ENCODE results near the gene HJURP. TPM values are rescaled to one million over a fixed set of nuclear protein-coding genes. Genes with fewer than 3 reads are reported as not detected.

The HJURP gene
- polyA plus RNA-seq, 1 of the 3 experiments (the other 2 are of a cell fraction): 13.2 TPM

DNA sequence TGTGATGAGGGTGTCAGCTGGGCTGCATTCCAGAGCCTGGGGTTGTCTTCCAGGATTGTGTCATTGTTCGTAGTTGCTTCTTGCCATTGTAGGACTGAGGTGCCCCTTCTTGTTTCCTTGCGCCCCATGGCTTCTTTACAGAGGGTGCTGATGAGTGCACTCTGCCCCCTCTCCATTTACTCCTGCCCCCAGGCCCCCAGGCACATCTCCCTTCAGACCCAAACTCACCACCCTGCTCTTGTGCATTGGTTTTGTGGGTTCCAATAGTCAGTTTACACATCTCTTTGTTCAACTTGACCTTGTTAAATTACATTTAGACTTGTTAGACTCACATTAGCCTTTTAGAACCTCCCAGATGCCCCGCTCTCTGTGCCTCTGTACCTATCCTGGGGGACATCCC, 33.1 kb downstream of the HJURP start:
- 64% methylated on average over 3 of the region's 3 CpGs for WGBS (ENCODE audit: low lambda C conversion rate)
- Histone ChIP-seq H3K36me3 (replicated peaks in 1 of 2; ENCODE audit: control insufficient read depth in 1 of 2, insufficient read depth in 2 of 2, low read length in 1 of 2) (no peaks in the 10 kb centered on the region), H4K20me1 (ENCODE audit: insufficient read depth) (no peaks in the 10 kb centered on the region), H3K4me1 (ENCODE audit: control insufficient read depth in 1 of 2, insufficient read depth in 2 of 2, low read depth in 1 of 2, low read length in 1 of 2) (peaks cover 0 to 3% of the 10 kb centered on the region in 2 experiments; a peak in 1 of 4 replicates), H3K9ac (no peak overlapping the region), H2AFZ (ENCODE audit: low read depth) (no peak overlapping the region), H3K27ac (ENCODE audit: low read depth in 2 of 2, low read length in 1 of 2) (no peak overlapping the region), H3K9me3 (no peaks in the 10 kb centered on the region), H3K27me3 (ENCODE audit: insufficient read depth) (no peaks in the 10 kb centered on the region), H3K4me2 (no peak overlapping the region), H3F3A (replicated peaks; ENCODE audit: insufficient read depth) (no peaks in the 10 kb centered on the region), H3K9me2 (no peaks in the 10 kb centered on the region), H3K79me2 (ENCODE audit: insufficient read depth) (no peaks in the 10 kb centered on the region), H3K4me3 (ENCODE audit: low read depth in 2 of 2, low read length in 1 of 2) (no peak overlapping the region)
- ChIA-PET POLR2A (no interaction called here), CTCF (no interaction called here)
- no peak for DNase-seq
- TF ChIP-seq YY1 (IDR thresholded peaks at IDR 0.05; ENCODE audit: low read depth): no peak
- TF ChIP-seq GABPA (IDR thresholded peaks at IDR 0.05; ENCODE audit: low read depth): no peak
- no peak for TF ChIP-seq CHD2 (IDR thresholded peaks at IDR 0.05; ENCODE audit: low read length, partially characterized antibody)
- TF ChIP-seq SIN3A (IDR thresholded peaks at IDR 0.05; ENCODE audit: borderline replicate concordance, low read depth, low read length): no peak
- no peak for TF ChIP-seq TEAD4 (IDR thresholded peaks at IDR 0.05; ENCODE audit: borderline replicate concordance, insufficient read depth)
- no peak for TF ChIP-seq RFX5 (IDR thresholded peaks at IDR 0.05; ENCODE audit: low read length)
- no peak for TF ChIP-seq USF2 (IDR thresholded peaks at IDR 0.05; ENCODE audit: borderline replicate concordance, low read depth, low read length)
- no peak for TF ChIP-seq USF1 (IDR thresholded peaks at IDR 0.05; ENCODE audit: borderline replicate concordance, low read depth)
- TF ChIP-seq JUND (IDR thresholded peaks at IDR 0.05): no peak
- no peak for TF ChIP-seq MXI1 (IDR thresholded peaks at IDR 0.05; ENCODE audit: low read depth, low read length)
- TF ChIP-seq ELF1 (IDR thresholded peaks at IDR 0.05): no peak
- TF ChIP-seq ZBTB33 (IDR thresholded peaks at IDR 0.05; ENCODE audit: borderline replicate concordance, low read depth): no peak
- no peak for TF ChIP-seq NFIC (IDR thresholded peaks at IDR 0.05; ENCODE audit: borderline replicate concordance)
- TF ChIP-seq, protein P1, sequence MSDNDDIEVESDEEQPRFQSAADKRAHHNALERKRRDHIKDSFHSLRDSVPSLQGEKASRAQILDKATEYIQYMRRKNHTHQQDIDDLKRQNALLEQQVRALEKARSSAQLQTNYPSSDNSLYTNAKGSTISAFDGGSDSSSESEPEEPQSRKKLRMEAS (IDR thresholded peaks at IDR 0.05; ENCODE audit: low read depth): no peak
- no peak for TF ChIP-seq POLR2AphosphoS5 (IDR thresholded peaks at IDR 0.05; ENCODE audit: low read depth, low read length)
- TF ChIP-seq RXRA (IDR thresholded peaks at IDR 0.05; ENCODE audit: borderline replicate concordance, low read depth): no peak
- TF ChIP-seq RAD21 (IDR thresholded peaks at IDR 0.05; ENCODE audit: low read length): no peak

Measured in SK-N-SH (cell line).